T-helper 1 cell treated with Interleukin-12 subunit alpha and Interleukin-12 subunit beta and Interleukin-4 antibody, amounts not matched to agents 30 μg/mL and 1 μg/mL, for 36 hours (primary cell): ENCODE measurements around the gene VN1R4.
A peak's percentile ranks its signal among the peaks of the same experiment; 100 is the strongest.
"Not testable (repeated sequence)": the region's sequence is repeated elsewhere in the genome, so short reads cannot be mapped to it uniquely, and the experiment has no call there.

Source experiments
- H3K27ac Mint-ChIP-seq: one replicate; pipeline ENCODE4 v1.8.0; 2021; ENCODE audit warnings: mild to moderate bottlenecking, mixed read lengths
- H3K27me3 Mint-ChIP-seq: one replicate; pipeline ENCODE4 v1.8.0; 2021; ENCODE audit warnings: low read depth, mixed read lengths
- H3K36me3 Mint-ChIP-seq: one replicate; pipeline ENCODE4 v1.8.0; 2021; ENCODE audit warnings: low read depth, mixed read lengths
- H3K4me1 Mint-ChIP-seq: one replicate; pipeline ENCODE4 v1.8.0; 2021; ENCODE audit warnings: low read depth, mixed read lengths
- H3K4me3 Mint-ChIP-seq: one replicate; pipeline ENCODE4 v1.8.0; 2021; ENCODE audit warnings: mild to moderate bottlenecking, moderate library complexity, mixed read lengths
- H3K9me3 Mint-ChIP-seq: one replicate; pipeline ENCODE4 v1.8.0; 2021; ENCODE audit warnings: mixed read lengths

The VN1R4 gene

GRCh38 chr19:53254411-53255341 lies 12.8 kb downstream of the VN1R4 start, which contains the start of gene ZNF677:
TSS of gene ZNF677 (minus strand) at chr19:53254873. CDS start at chr19:53251550, 3,323 bp downstream.
- peaks cover 11% of the 10 kb centered on the region for H3K36me3 Mint-ChIP-seq
- peaks cover 62% of the 10 kb centered on the region for H3K9me3 Mint-ChIP-seq
- H3K27ac Mint-ChIP-seq: no peak within 1 kb of the TSS
- peaks cover 6% of the 10 kb centered on the region for H3K4me1 Mint-ChIP-seq
- no peaks in the 10 kb centered on the region for H3K27me3 Mint-ChIP-seq
- H3K4me3 Mint-ChIP-seq: peak within 1 kb of the TSS; percentile 72

- H3K27me3 Mint-ChIP-seq: no peaks in the 10 kb centered on the region
- H3K27ac Mint-ChIP-seq: no peak overlapping the region
- peaks cover 80% of the 10 kb centered on the region for H3K9me3 Mint-ChIP-seq
- no peaks in the 10 kb centered on the region for H3K4me1 Mint-ChIP-seq
- no peak overlapping the region for H3K4me3 Mint-ChIP-seq
- H3K36me3 Mint-ChIP-seq: peaks cover 8% of the 10 kb centered on the region
Observed at GRCh38 chr19:53246498-53246897, 21.0 kb downstream of the VN1R4 start.

GRCh38 chr19:53237114-53237777 lies 30.3 kb downstream of the VN1R4 start:
- Mint-ChIP-seq H3K27ac (no peak overlapping the region), H3K4me1 (no peaks in the 10 kb centered on the region), H3K4me3 (no peak overlapping the region), H3K36me3 (no peaks in the 10 kb centered on the region), H3K9me3 (peaks cover 76% of the 10 kb centered on the region), H3K27me3 (no peaks in the 10 kb centered on the region)

- peaks cover 2% of the 10 kb centered on the region for H3K36me3 Mint-ChIP-seq
- H3K9me3 Mint-ChIP-seq: peaks cover 60% of the 10 kb centered on the region
- H3K27ac Mint-ChIP-seq: no peak overlapping the region
- H3K27me3 Mint-ChIP-seq: no peaks in the 10 kb centered on the region
- no peak overlapping the region for H3K4me3 Mint-ChIP-seq
- H3K4me1 Mint-ChIP-seq: no peaks in the 10 kb centered on the region
Observed at GRCh38 chr19:53224606-53225005, 42.9 kb downstream of the VN1R4 start.

GRCh38 chr19:53222716-53223115 lies 44.8 kb downstream of the VN1R4 start:
- H3K4me3 Mint-ChIP-seq, H3K27ac Mint-ChIP-seq, H3K36me3 Mint-ChIP-seq, H3K4me1 Mint-ChIP-seq, H3K27me3 Mint-ChIP-seq: not testable (repeated sequence)
- peaks cover 60% of the 10 kb centered on the region for H3K9me3 Mint-ChIP-seq
